Fibroblast of skin of back (primary cell): ENCODE data around the gene RANBP17.
"Not testable (repeated sequence)": the region's sequence is repeated elsewhere in the genome, so short reads cannot be mapped to it uniquely, and the experiment has no call there.

ENCODE experiments used
- DNase-seq: peaks from one replicate; pipeline ENCODE4 v3.0.0-alpha.2; 2013

Gene RANBP17

GRCh38 chr5:171162165-171162564, 300.3 kb downstream of the RANBP17 start:
- DNase-seq = no peak

GRCh38 chr5:171162596-171162995, 300.8 kb downstream of the RANBP17 start:
- DNase-seq = peak; percentile 36

GRCh38 chr5:171166766-171167165, 304.9 kb downstream of the RANBP17 start:
- DNase-seq = no peak

- DNase-seq = no peak
These were observed 306.4 kb downstream of the RANBP17 start for GRCh38 chr5:171168171-171168570.

- DNase-seq = not testable (repeated sequence)
These were observed 313.1 kb downstream of the RANBP17 start for GRCh38 chr5:171174960-171175359.

- DNase-seq = no peak
These were observed 313.9 kb downstream of the RANBP17 start for GRCh38 chr5:171175746-171176145.

GRCh38 chr5:171178190-171178589, 316.4 kb downstream of the RANBP17 start:
- DNase-seq = not testable (repeated sequence)

GRCh38 chr5:171188016-171188415, 326.2 kb downstream of the RANBP17 start:
- no peak for DNase-seq

- DNase-seq = no peak
These were observed 327.6 kb downstream of the RANBP17 start for GRCh38 chr5:171189442-171189841.

- no peak for DNase-seq
These were observed 330.3 kb downstream of the RANBP17 start for GRCh38 chr5:171192111-171192510.

- DNase-seq = no peak
These were observed 339.5 kb downstream of the RANBP17 start for GRCh38 chr5:171201310-171201709.

- no peak for DNase-seq
These were observed 343.6 kb downstream of the RANBP17 start for GRCh38 chr5:171205375-171205774.

- peak; percentile 60 for DNase-seq
These were observed 345.5 kb downstream of the RANBP17 start for GRCh38 chr5:171207256-171207847.

- DNase-seq = peak; percentile 7
These were observed 360.1 kb downstream of the RANBP17 start for GRCh38 chr5:171221916-171222315.

GRCh38 chr5:171223927-171224326, 362.1 kb downstream of the RANBP17 start:
- DNase-seq = no peak

- DNase-seq = no peak
These were observed 364.4 kb downstream of the RANBP17 start for GRCh38 chr5:171226096-171226754.

GRCh38 chr5:171226864-171227263, 365.0 kb downstream of the RANBP17 start:
- DNase-seq = no peak

- no peak for DNase-seq
These were observed 374.8 kb downstream of the RANBP17 start for GRCh38 chr5:171236651-171237050.

GRCh38 chr5:171242521-171242920, 380.7 kb downstream of the RANBP17 start:
- DNase-seq = no peak

- DNase-seq = no peak
These were observed 384.4 kb downstream of the RANBP17 start for GRCh38 chr5:171246231-171246630.

- DNase-seq = no peak
These were observed 387.6 kb downstream of the RANBP17 start for GRCh38 chr5:171249460-171249859.

- DNase-seq = no peak
These were observed 388.9 kb downstream of the RANBP17 start for GRCh38 chr5:171250738-171251137.

GRCh38 chr5:171251519-171251918, 389.7 kb downstream of the RANBP17 start:
- no peak for DNase-seq

- no peak for DNase-seq
These were observed 390.9 kb downstream of the RANBP17 start for GRCh38 chr5:171252674-171253073.
